Tibial nerve (tissue), 4 donors: ENCODE results near the gene SLC4A1AP.

Experiments used
- EP300 ChIP-seq, 2 donors: sonication (generic); formaldehyde crosslinking; IDR thresholded peaks; one replicate each; pipeline ENCODE4 v1.6.1; 2017; ENCODE audit warnings: antibody characterized with exemption in 2 of 2, mild to moderate bottlenecking in 1 of 2
- POLR2A ChIP-seq, 2 donors: fragments of 450-650 bp; IDR thresholded peaks; one replicate each; pipeline ENCODE4 v1.6.1; 2017; ENCODE audit warnings: antibody characterized with exemption in 2 of 2, mild to moderate bottlenecking in 2 of 2, moderate library complexity in 2 of 2
- TF ChIP-seq, protein P1 (sequence below), 5 experiments: fragments of 200-600 bp in 3 of 5; fragments of 450-650 bp in 2 of 5; sonication (generic) in 3 of 5; IDR thresholded peaks; one replicate each; pipeline ENCODE4 v1.5.1; 2016 to 2019; ENCODE audit warnings: antibody characterized with exemption in 5 of 5, mild to moderate bottlenecking in 3 of 5, moderate library complexity in 2 of 5

DNA sequence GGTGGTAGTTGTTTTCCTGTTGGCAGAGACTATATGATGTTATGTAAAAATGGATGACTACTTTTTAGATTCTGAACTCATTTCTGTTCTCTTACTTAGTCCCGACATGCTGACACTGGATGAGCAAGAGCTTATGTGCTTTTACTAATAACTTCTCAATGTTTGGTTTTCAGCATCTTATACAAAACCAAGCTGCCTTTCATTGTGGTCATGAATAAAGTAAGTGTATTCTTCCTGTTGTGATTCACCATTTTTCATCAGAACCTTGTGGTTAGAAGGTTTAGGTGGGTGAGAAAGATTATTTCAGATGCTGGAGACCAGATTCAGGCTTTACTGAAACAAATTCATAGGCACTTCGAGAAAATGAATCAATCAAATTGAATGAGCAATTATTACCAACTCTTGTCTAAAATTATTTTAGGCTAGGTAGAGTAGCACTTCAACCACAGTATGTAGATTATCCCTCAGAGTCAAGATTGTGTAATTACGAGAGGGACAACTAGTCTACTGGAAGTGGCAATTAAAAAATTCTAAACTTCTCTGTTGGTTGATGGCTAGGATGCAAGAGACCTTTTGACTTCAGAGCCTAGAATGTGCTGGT, 25.6 kb upstream of the SLC4A1AP start:
- TF ChIP-seq, protein P1, sequence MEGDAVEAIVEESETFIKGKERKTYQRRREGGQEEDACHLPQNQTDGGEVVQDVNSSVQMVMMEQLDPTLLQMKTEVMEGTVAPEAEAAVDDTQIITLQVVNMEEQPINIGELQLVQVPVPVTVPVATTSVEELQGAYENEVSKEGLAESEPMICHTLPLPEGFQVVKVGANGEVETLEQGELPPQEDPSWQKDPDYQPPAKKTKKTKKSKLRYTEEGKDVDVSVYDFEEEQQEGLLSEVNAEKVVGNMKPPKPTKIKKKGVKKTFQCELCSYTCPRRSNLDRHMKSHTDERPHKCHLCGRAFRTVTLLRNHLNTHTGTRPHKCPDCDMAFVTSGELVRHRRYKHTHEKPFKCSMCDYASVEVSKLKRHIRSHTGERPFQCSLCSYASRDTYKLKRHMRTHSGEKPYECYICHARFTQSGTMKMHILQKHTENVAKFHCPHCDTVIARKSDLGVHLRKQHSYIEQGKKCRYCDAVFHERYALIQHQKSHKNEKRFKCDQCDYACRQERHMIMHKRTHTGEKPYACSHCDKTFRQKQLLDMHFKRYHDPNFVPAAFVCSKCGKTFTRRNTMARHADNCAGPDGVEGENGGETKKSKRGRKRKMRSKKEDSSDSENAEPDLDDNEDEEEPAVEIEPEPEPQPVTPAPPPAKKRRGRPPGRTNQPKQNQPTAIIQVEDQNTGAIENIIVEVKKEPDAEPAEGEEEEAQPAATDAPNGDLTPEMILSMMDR (IDR thresholded peaks at IDR 0.05) = no peak
- no peak for TF ChIP-seq POLR2A (IDR thresholded peaks at IDR 0.05)
- TF ChIP-seq EP300 (IDR thresholded peaks at IDR 0.05) = no peak
